Psoas muscle (tissue), 8 donors: ENCODE data around the gene CD40. TPM values are rescaled to one million over a fixed set of nuclear protein-coding genes. Genes with fewer than 3 reads are reported as not detected.

Source experiments
- ATAC-seq, 4 donors: fragments of 200-7000 bp; cut with Tn5 transposase; one replicate each; pipeline ENCODE4 v1.9.1; 2020; ENCODE audit warnings: moderate library complexity in 3 of 4, mild to moderate bottlenecking in 2 of 4
- DNase-seq, 2 donors: peaks; one replicate each; pipeline ENCODE4 v3.0.0-alpha.2; 2020
- H3K27ac ChIP-seq: fragments of 200-600 bp; one replicate; pipeline ENCODE4 v1.8.0; 2022
- H3K27me3 ChIP-seq, 3 donors: fragments of 200-600 bp in 1 of 3; one replicate each; pipeline versions ENCODE4 v1.6.1 to v1.8.0; 2013 to 2022; ENCODE audit warnings: low read length in 2 of 3, mild to moderate bottlenecking in 2 of 3, moderate library complexity in 1 of 3; ENCODE audit not compliant: insufficient read depth in 3 of 3
- H3K36me3 ChIP-seq, 2 donors: fragments of 200-600 bp in 1 of 2; one replicate each; pipeline versions ENCODE4 v1.6.1 to v1.8.0; 2013 to 2022; ENCODE audit warnings: low read depth in 1 of 2, mild to moderate bottlenecking in 1 of 2, moderate library complexity in 1 of 2; ENCODE audit not compliant: insufficient read depth in 1 of 2
- H3K4me1 ChIP-seq: fragments of 200-600 bp; one replicate; pipeline ENCODE4 v1.8.0; 2022
- H3K4me3 ChIP-seq: fragments of 200-600 bp; one replicate; pipeline ENCODE4 v1.8.0; 2022; ENCODE audit warnings: mild to moderate bottlenecking
- H3K9me3 ChIP-seq: fragments of 200-600 bp; one replicate; pipeline ENCODE4 v1.8.0; 2022
- CTCF ChIP-seq: fragments of 200-600 bp; IDR thresholded peaks from one replicate; pipeline ENCODE4 v1.8.0; 2022; ENCODE audit warnings: antibody characterized with exemption
- WGBS, 3 donors: extraction: QIAGEN DNeasy Blood & Tissue Kit; methylation state at CpG; one replicate each; pipeline versions ENCODE4 v1.1.6 to v1.1.7; 2013; 5-methylcytosine and 5-hydroxymethylcytosine counted together
- intact Hi-C, 2 donors: fragments of 100-400 bp; cut with DNase I; formaldehyde crosslinking; loops; one replicate each; pipeline versions ENCODE4 v1.11.0 to v1.14.2; 2022
- polyA plus RNA-seq, 3 donors: library from polyadenylated mRNA; stranded (reverse); fragments of 200-250 nt; gene quantifications; one replicate each; pipeline ENCODE4 v1.2.3, GENCODE V29; 2013
- total RNA-seq, 4 donors: library from RNA; stranded (reverse); fragmentation: NEBNext Ultra II Directional in 2 of 4; extraction: Animal tissue kit (Norgen Biotek cat#: 25700) in 2 of 4; gene quantifications; one replicate each; pipeline versions ENCODE4 v1.2.1 to v1.2.4, GENCODE V29; 2021 to 2023
- donor health status: healthy with polysubstance abuse.
- donor health status: DM: no; HTN: no; CAD: no; lungs with moderate emphysema.
- donor health status: Bipolar disorder and iron deficiency.
- donor health status: healthy.
- donor health status: DM: yes; HTN: yes; CAD: no.
- donor health status: DM: no; HTN: no; CAD: no.
- donor health status: DM: no; HTN: no; CAD: no.
- donor health status: DM: yes; HTN: yes; CAD: no.

Gene CD40
- total and polyA plus RNA-seq, 7 donors, result 5.0 to 13.8 (median 7.7) TPM

- intact Hi-C loops, result loop anchor here (5.0 kb wide), 3 partner anchors 121 to 216 kb away; partner anchors contain the start of gene CDH22 (in 2 of the 2)
- WGBS, 3 donors, result 31 to 38% (median 32%) methylated on average over 6 of the region's 6 CpGs
- no peak for DNase-seq
Measured at GRCh38 chr20:46131396-46131795, 13.3 kb downstream of the CD40 start.

DNA sequence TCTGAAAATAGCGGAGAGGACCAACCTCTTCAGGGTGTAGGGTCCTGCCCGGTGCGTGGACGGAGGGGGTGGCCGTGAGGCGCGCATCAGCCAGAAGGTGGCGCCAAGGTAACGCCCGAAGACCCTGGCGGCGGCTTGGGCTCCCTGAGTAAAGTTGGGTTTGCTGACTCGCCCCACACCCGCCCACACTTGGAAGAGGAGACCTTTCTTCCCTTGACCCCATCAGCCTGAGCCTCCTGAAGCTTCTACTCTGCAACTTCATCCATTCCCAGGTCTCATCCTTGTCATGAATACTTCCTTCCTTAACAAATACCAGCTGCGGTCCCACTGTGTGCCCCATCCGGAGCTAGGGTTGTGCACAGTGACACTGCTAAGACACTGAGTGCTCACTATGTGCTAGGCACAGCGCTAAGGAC lies 14.6 kb downstream of the CD40 start:
- intact Hi-C loops, result loop anchor here (2.0 to 5.0 kb wide), 4 partner anchors 40 to 215 kb away; partner anchors contain the start of gene CDH22 (in 2 of the 2)

More at GRCh38 chr20:46131396-46131795, 13.3 kb downstream of the CD40 start:
- H3K4me3 ChIP-seq, result no peak overlapping the region
- ATAC-seq, result no peak
- peaks cover 13% of the 10 kb centered on the region for H3K4me1 ChIP-seq
- H3K27ac ChIP-seq, result no peak overlapping the region
- H3K36me3 ChIP-seq, result peaks cover 0 to 10% of the 10 kb centered on the region in 2 donors
- H3K9me3 ChIP-seq, result no peaks in the 10 kb centered on the region
- TF ChIP-seq CTCF, result no peak
- H3K27me3 ChIP-seq, result no peaks in the 10 kb centered on the region

GRCh38 chr20:46133886-46134654 lies 16.0 kb downstream of the CD40 start:
- Histone ChIP-seq H3K36me3 (no peaks in the 10 kb centered on the region), H3K4me1 (peaks cover 13% of the 10 kb centered on the region), H3K4me3 (no peak overlapping the region), H3K27ac (no peak overlapping the region), H3K27me3 (peaks cover 0 to 14% (median 2%) of the 10 kb centered on the region in 3 donors), H3K9me3 (no peaks in the 10 kb centered on the region)
- TF ChIP-seq CTCF, result no peak
- intact Hi-C loops, result loop anchor here (2.0 to 5.0 kb wide), 4 partner anchors 39 to 213 kb away; partner anchors contain the start of gene CDH22 (in 2 of the 2)
- ATAC-seq (no peak), DNase-seq (no peak)
- WGBS, 3 donors, result 67 to 78% (median 68%) methylated on average over 11 of the region's 11 CpGs

More for the DNA sequence above, 14.6 kb downstream of the CD40 start:
- peak; percentile 85 to 95 (median 90) for ATAC-seq
- peak; percentile 86 for TF ChIP-seq CTCF
- no peak overlapping the region for H3K27ac ChIP-seq
- peak; percentile 71 to 82 for DNase-seq
- no peaks in the 10 kb centered on the region for H3K9me3 ChIP-seq
- no peaks in the 10 kb centered on the region for H3K36me3 ChIP-seq
- WGBS, 3 donors, result 13 to 15% (median 14%) methylated on average over 17 of the region's 17 CpGs
- no peak overlapping the region for H3K4me3 ChIP-seq
- peaks cover 0 to 8% (median 0%) of the 10 kb centered on the region in 3 donors for H3K27me3 ChIP-seq
- peaks cover 13% of the 10 kb centered on the region for H3K4me1 ChIP-seq

GRCh38 chr20:46134716-46135115 lies 16.6 kb downstream of the CD40 start:
- intact Hi-C loops, result loop anchor here (5.0 kb wide), 3 partner anchors 118 to 213 kb away; partner anchors contain the start of gene CDH22 (in 2 of the 2)
- Histone ChIP-seq H3K4me3 (no peak overlapping the region), H3K36me3 (no peaks in the 10 kb centered on the region), H3K4me1 (peaks cover 12% of the 10 kb centered on the region), H3K27ac (no peak overlapping the region), H3K9me3 (no peaks in the 10 kb centered on the region), H3K27me3 (peaks cover 0 to 18% (median 2%) of the 10 kb centered on the region in 3 donors)
- ATAC-seq, result no peak
- WGBS, 3 donors, result 77 to 79% (median 79%) methylated on average over 7 of the region's 7 CpGs
- no peak for DNase-seq
- TF ChIP-seq CTCF, result no peak
